Fibroblast of lung (primary cell): ENCODE measurements around the gene KIF25.

Experiments used
- EZH2 ChIP-seq: IDR thresholded peaks from 2 replicates; pipeline ENCODE4 v1.5.1; 2012; ENCODE audit warnings: low read length, control low read depth, mild to moderate bottlenecking; ENCODE audit errors: missing control alignments
- TF ChIP-seq, protein P1 (sequence below), 2 donors: IDR thresholded peaks in 1 of 2; conservative IDR thresholded peaks in 1 of 2; 1 replicate in 1 of 2; 2 replicates in 1 of 2; pipeline ENCODE4 v1.5.1; 2011 to 2012; ENCODE audit warnings: low read length in 2 of 2, control low read depth in 1 of 2, inconsistent platforms in 1 of 2, low read depth in 1 of 2, mild to moderate bottlenecking in 1 of 2

- TF ChIP-seq EZH2 = no peak
- TF ChIP-seq, protein P1, sequence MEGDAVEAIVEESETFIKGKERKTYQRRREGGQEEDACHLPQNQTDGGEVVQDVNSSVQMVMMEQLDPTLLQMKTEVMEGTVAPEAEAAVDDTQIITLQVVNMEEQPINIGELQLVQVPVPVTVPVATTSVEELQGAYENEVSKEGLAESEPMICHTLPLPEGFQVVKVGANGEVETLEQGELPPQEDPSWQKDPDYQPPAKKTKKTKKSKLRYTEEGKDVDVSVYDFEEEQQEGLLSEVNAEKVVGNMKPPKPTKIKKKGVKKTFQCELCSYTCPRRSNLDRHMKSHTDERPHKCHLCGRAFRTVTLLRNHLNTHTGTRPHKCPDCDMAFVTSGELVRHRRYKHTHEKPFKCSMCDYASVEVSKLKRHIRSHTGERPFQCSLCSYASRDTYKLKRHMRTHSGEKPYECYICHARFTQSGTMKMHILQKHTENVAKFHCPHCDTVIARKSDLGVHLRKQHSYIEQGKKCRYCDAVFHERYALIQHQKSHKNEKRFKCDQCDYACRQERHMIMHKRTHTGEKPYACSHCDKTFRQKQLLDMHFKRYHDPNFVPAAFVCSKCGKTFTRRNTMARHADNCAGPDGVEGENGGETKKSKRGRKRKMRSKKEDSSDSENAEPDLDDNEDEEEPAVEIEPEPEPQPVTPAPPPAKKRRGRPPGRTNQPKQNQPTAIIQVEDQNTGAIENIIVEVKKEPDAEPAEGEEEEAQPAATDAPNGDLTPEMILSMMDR (conservative IDR thresholded peaks at IDR 0.05 in 1 of 2, IDR thresholded peaks at IDR 0.05 in 1 of 2; ENCODE audit: low read depth in 1 of 2, low read length in 2 of 2) = no peak
Measured at GRCh38 chr6:167957626-167958025, 39.8 kb upstream of the KIF25 start.
